ENCODE results near the gene TMEM138. TPM values are rescaled to one million over a fixed set of nuclear protein-coding genes. Genes with fewer than 3 reads are reported as not detected.

TMEM138 gene
- total and polyA plus RNA-seq, 2 of the 13 experiments (the other 11 are each of a cell fraction or from before 2014, with no cell fraction given): 43.5 to 61.0 TPM

GRCh38 chr11:61332797-61333549 is 29.2 kb upstream of the TMEM138 start, which contains the start of the genes DDB1 and TKFC (continued):
- TF ChIP-seq UBTF (CRISPR knock-in tag; IDR thresholded peaks at IDR 0.05) (peak; percentile 85), TOPORS (CRISPR knock-in tag; IDR thresholded peaks at IDR 0.05) (peak; percentile 52; the same call in 1 of the 2 replicates), ZNF138 (CRISPR knock-in tag; IDR thresholded peaks at IDR 0.05; ENCODE audit: low read depth) (no peak), ZNF546 (CRISPR knock-in tag; conservative IDR thresholded peaks at IDR 0.05) (no peak; the same call in 1 of the 2 replicates), E2F2 (CRISPR knock-in tag; IDR thresholded peaks at IDR 0.05; ENCODE audit: borderline replicate concordance) (peak; percentile 11; the same call in 1 of the 2 replicates), ZFP36L1 (CRISPR knock-in tag; IDR thresholded peaks at IDR 0.05) (no peak; the same call in 1 of the 2 replicates), DMAP1 (CRISPR knock-in tag; IDR thresholded peaks at IDR 0.05) (peak; percentile 96), CC2D1A (CRISPR knock-in tag; IDR thresholded peaks at IDR 0.05) (no peak; the same call in 1 of the 2 replicates), POLR2G (IDR thresholded peaks at IDR 0.05; ENCODE audit: low read depth, low read length) (peak; percentile 94), BRCA1 (CRISPR knock-in tag; IDR thresholded peaks at IDR 0.05) (no peak), ZNF350 (CRISPR knock-in tag; IDR thresholded peaks at IDR 0.05; ENCODE audit: borderline replicate concordance, low read depth) (peak; percentile 93), PHF8 (CRISPR knock-in tag; IDR thresholded peaks at IDR 0.05) (peak; percentile 98), STAT5B (CRISPR knock-in tag; IDR thresholded peaks at IDR 0.05) (0 out of 2 replicates have a peak, but pooled peaks have one; percentile 23), WIZ (CRISPR knock-in tag; IDR thresholded peaks at IDR 0.05) (no peak), ZNF720 (CRISPR knock-in tag; IDR thresholded peaks at IDR 0.05) (no peak), TEAD2 (CRISPR knock-in tag; IDR thresholded peaks at IDR 0.05) (no peak), TEAD3 (CRISPR knock-in tag; optimal IDR thresholded peaks at IDR 0.05; ENCODE audit: borderline replicate concordance) (peak; percentile 53), ZNF501 (CRISPR knock-in tag; IDR thresholded peaks at IDR 0.05) (peak; percentile 24; the same call in 1 of the 2 replicates), ZNF839 (CRISPR knock-in tag; IDR thresholded peaks at IDR 0.05; ENCODE audit: borderline replicate concordance) (no peak), MXD3 (CRISPR knock-in tag; IDR thresholded peaks at IDR 0.05) (peak; percentile 87), ZNF317 (CRISPR knock-in tag; IDR thresholded peaks at IDR 0.05) (peak; percentile 51; the same call in 1 of the 2 replicates), ZNF224 (CRISPR knock-in tag; IDR thresholded peaks at IDR 0.05) (0 out of 2 replicates have a peak, but pooled peaks have one; percentile 36), KLF16 (CRISPR knock-in tag; IDR thresholded peaks at IDR 0.05) (peak in 1 of 2 experiments; percentile 94; a peak in 2 of 4 replicates), YEATS2 (CRISPR knock-in tag; IDR thresholded peaks at IDR 0.05; ENCODE audit: borderline replicate concordance) (peak; percentile 99), ZBTB3 (CRISPR knock-in tag; IDR thresholded peaks at IDR 0.05; ENCODE audit: borderline replicate concordance, low read depth) (no peak; the same call in 1 of the 2 replicates), GPN1 (CRISPR knock-in tag; IDR thresholded peaks at IDR 0.05; ENCODE audit: borderline replicate concordance) (no peak), ZNF740 (CRISPR knock-in tag; IDR thresholded peaks at IDR 0.05) (peak; percentile 86), MTA1 (CRISPR knock-in tag; IDR thresholded peaks at IDR 0.05; ENCODE audit: borderline replicate concordance) (no peak)
